RWPE2 (cell line): Measurements from ENCODE around the gene SFXN2.

Source experiments
- ATAC-seq: fragments of 200-7000 bp; cut with Tn5 transposase; 3 replicates; pipeline ENCODE4 v1.9.1; 2021; ENCODE audit warnings: low read depth
- DNase-seq: peaks from one replicate; pipeline ENCODE4 v3.0.0-alpha.2; 2020; ENCODE audit warnings: low spot score
- H3K27ac ChIP-seq: fragments of 450-650 bp; 2 replicates; pipeline ENCODE4 v1.5.1; 2017; ENCODE audit warnings: mild to moderate bottlenecking; ENCODE audit not compliant: poor library complexity, severe bottlenecking
- H3K27me3 ChIP-seq: fragments of 250-450 bp; sonication (Bioruptor Pico); 2 replicates; pipeline ENCODE4 v1.5.1; 2021; ENCODE audit warnings: mild to moderate bottlenecking, moderate library complexity; ENCODE audit not compliant: insufficient read depth, poor library complexity, severe bottlenecking
- H3K36me3 ChIP-seq: fragments of 250-450 bp; sonication (Bioruptor Pico); 2 replicates; pipeline ENCODE4 v1.5.1; 2020; ENCODE audit warnings: low read depth, mild to moderate bottlenecking, moderate library complexity
- H3K4me1 ChIP-seq: fragments of 250-450 bp; sonication (Bioruptor Pico); 2 replicates; pipeline ENCODE4 v1.5.1; 2021; ENCODE audit warnings: mild to moderate bottlenecking, moderate library complexity; ENCODE audit not compliant: insufficient read depth, poor library complexity, severe bottlenecking
- H3K4me3 ChIP-seq: fragments of 250-450 bp; sonication (Bioruptor Pico); 2 replicates; pipeline ENCODE4 v1.5.1; 2021; ENCODE audit warnings: mild to moderate bottlenecking, moderate library complexity; ENCODE audit not compliant: severe bottlenecking
- H3K9me3 ChIP-seq: fragments of 250-450 bp; sonication (Bioruptor Pico); 2 replicates; pipeline ENCODE4 v1.5.1; 2021; ENCODE audit warnings: mild to moderate bottlenecking, moderate library complexity; ENCODE audit not compliant: severe bottlenecking
- TF ChIP-seq, protein P1 (sequence below): fragments of 450-650 bp; IDR thresholded peaks from one replicate; pipeline ENCODE4 v1.5.1; 2017; ENCODE audit warnings: mild to moderate bottlenecking, moderate library complexity; ENCODE audit not compliant: poor library complexity, severe bottlenecking

The SFXN2 gene

GRCh38 chr10:102721954-102722353 lies 7.5 kb downstream of the SFXN2 start:
- H3K4me3 ChIP-seq = no peak overlapping the region
- no peak for ATAC-seq
- no peak for DNase-seq
- H3K4me1 ChIP-seq = no peaks in the 10 kb centered on the region
- peaks cover 19% of the 10 kb centered on the region for H3K36me3 ChIP-seq
- TF ChIP-seq, protein P1, sequence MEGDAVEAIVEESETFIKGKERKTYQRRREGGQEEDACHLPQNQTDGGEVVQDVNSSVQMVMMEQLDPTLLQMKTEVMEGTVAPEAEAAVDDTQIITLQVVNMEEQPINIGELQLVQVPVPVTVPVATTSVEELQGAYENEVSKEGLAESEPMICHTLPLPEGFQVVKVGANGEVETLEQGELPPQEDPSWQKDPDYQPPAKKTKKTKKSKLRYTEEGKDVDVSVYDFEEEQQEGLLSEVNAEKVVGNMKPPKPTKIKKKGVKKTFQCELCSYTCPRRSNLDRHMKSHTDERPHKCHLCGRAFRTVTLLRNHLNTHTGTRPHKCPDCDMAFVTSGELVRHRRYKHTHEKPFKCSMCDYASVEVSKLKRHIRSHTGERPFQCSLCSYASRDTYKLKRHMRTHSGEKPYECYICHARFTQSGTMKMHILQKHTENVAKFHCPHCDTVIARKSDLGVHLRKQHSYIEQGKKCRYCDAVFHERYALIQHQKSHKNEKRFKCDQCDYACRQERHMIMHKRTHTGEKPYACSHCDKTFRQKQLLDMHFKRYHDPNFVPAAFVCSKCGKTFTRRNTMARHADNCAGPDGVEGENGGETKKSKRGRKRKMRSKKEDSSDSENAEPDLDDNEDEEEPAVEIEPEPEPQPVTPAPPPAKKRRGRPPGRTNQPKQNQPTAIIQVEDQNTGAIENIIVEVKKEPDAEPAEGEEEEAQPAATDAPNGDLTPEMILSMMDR = no peak
- no peaks in the 10 kb centered on the region for H3K27me3 ChIP-seq
- no peaks in the 10 kb centered on the region for H3K9me3 ChIP-seq
- H3K27ac ChIP-seq = no peak overlapping the region

DNA sequence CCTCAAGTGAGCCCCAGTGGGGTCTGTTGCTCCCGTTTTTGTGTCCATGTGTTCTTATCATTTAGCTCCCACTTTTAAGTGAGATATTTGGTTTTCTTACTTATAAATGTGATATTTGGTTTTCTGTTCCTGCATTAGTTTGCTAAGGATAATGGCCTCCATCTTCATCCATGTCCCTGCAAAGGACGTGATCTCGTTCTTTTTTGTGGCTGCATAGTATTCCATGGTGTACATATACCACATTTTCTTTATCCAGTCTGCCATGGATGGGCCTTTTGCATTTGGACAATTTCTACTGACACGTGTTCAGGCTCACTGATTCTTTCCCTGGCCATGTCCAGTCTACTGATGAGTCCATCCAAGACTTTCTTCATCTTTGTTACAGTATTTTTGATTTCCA lies 9.6 kb downstream of the SFXN2 start:
- H3K4me3 ChIP-seq = no peak overlapping the region
- ATAC-seq (no peak), DNase-seq (no peak)
- H3K27ac ChIP-seq = no peak overlapping the region
- no peaks in the 10 kb centered on the region for H3K4me1 ChIP-seq
- H3K9me3 ChIP-seq = no peaks in the 10 kb centered on the region
- TF ChIP-seq, protein P1 = no peak
- H3K36me3 ChIP-seq = peaks cover 31% of the 10 kb centered on the region
- no peaks in the 10 kb centered on the region for H3K27me3 ChIP-seq

DNA sequence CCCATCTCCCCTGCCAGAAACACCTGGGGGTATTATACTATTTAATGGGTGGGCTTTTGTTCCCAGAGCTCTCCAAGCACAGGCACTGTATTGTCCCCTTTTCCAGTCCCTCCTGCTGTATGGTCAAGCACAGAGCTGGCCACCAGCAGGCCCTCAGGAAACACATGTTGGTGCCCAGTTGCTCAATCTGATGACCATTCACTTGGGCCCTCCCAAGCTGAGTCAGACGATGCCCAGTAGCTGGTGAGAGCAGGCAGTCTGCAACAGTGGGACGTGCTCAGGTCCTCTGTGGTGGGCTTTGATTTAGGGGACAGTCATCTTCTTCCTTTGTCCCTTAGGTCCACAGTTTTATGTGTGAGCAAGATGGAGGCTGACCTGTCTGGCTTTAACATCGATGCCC lies 11.8 kb downstream of the SFXN2 start:
- ATAC-seq (no peak), DNase-seq (no peak)
- Histone ChIP-seq H3K4me1 (no peaks in the 10 kb centered on the region), H3K27ac (no peak overlapping the region), H3K27me3 (no peaks in the 10 kb centered on the region), H3K4me3 (no peak overlapping the region), H3K36me3 (peaks cover 48% of the 10 kb centered on the region), H3K9me3 (no peaks in the 10 kb centered on the region)
- TF ChIP-seq, protein P1 = no peak

- Histone ChIP-seq H3K27ac (no peak overlapping the region), H3K36me3 (peaks cover 48% of the 10 kb centered on the region), H3K4me1 (no peaks in the 10 kb centered on the region), H3K9me3 (no peaks in the 10 kb centered on the region), H3K27me3 (no peaks in the 10 kb centered on the region), H3K4me3 (no peak overlapping the region)
- no peak for ATAC-seq
- TF ChIP-seq, protein P1 = no peak
- DNase-seq = no peak
Observed at GRCh38 chr10:102727037-102727818, 12.8 kb downstream of the SFXN2 start.
